NT2/D1 (cell line): Measurements from ENCODE around the gene IQSEC3.

Experiments used
- DNase-seq: peaks from one replicate; pipeline ENCODE4 v3.0.0-alpha.2; 2011; ENCODE audit warnings: low read depth, low spot score
- H3K27me3 ChIP-seq: 2 replicates; pipeline ENCODE4 v1.6.0; 2011; ENCODE audit warnings: mild to moderate bottlenecking; ENCODE audit not compliant: insufficient read length, insufficient read depth
- H3K36me3 ChIP-seq: 2 replicates; pipeline ENCODE4 v1.6.1; 2011; ENCODE audit warnings: mild to moderate bottlenecking, low read length, mixed read lengths; ENCODE audit not compliant: insufficient read depth, insufficient read length
- H3K4me1 ChIP-seq: 2 replicates; pipeline ENCODE4 v1.5.1; 2011; ENCODE audit not compliant: insufficient read depth, insufficient read length
- H3K4me3 ChIP-seq: 2 replicates; pipeline ENCODE4 v1.5.1; 2011; ENCODE audit warnings: low read depth; ENCODE audit not compliant: insufficient read length
- H3K9ac ChIP-seq: 2 replicates; pipeline ENCODE4 v1.6.0; 2011; ENCODE audit warnings: low read depth; ENCODE audit not compliant: insufficient read length
- H3K9me3 ChIP-seq: 2 replicates; pipeline ENCODE4 v1.5.1; 2011; ENCODE audit warnings: mild to moderate bottlenecking, low read length; ENCODE audit not compliant: insufficient read depth
- SUZ12 ChIP-seq: IDR thresholded peaks from 2 replicates; pipeline ENCODE4 v1.6.1; 2011; ENCODE audit not compliant: insufficient read length, insufficient read depth; ENCODE audit errors: extremely low read depth
- YY1 ChIP-seq: IDR thresholded peaks from 2 replicates; pipeline ENCODE4 v1.6.1; 2011; ENCODE audit not compliant: insufficient read length, insufficient read depth
- ZNF274 ChIP-seq: IDR thresholded peaks from 2 replicates; pipeline ENCODE4 v1.6.1; 2011; ENCODE audit warnings: mild to moderate bottlenecking, low read depth, low read length

Gene IQSEC3

GRCh38 chr12:179885-180284 lies 113.3 kb downstream of the IQSEC3 start:
- H3K36me3 ChIP-seq = no peaks in the 10 kb centered on the region
- TF ChIP-seq YY1 (no peak), ZNF274 (no peak), SUZ12 (no peak)
- no peak overlapping the region for H3K9ac ChIP-seq
- H3K27me3 ChIP-seq = no peaks in the 10 kb centered on the region
- DNase-seq = no peak
- H3K4me1 ChIP-seq = peaks cover 49% of the 10 kb centered on the region
- H3K4me3 ChIP-seq = no peak overlapping the region
- H3K9me3 ChIP-seq = no peaks in the 10 kb centered on the region

- DNase-seq = no peak
Measured at GRCh38 chr12:180445-180844, 113.9 kb downstream of the IQSEC3 start.

GRCh38 chr12:181921-182320 lies 115.4 kb downstream of the IQSEC3 start:
- no peak for DNase-seq
- H3K36me3 ChIP-seq = no peaks in the 10 kb centered on the region
- TF ChIP-seq YY1 = no peak
- TF ChIP-seq SUZ12 = no peak
- TF ChIP-seq ZNF274 = no peak
- peaks cover 33% of the 10 kb centered on the region for H3K4me1 ChIP-seq
- peak overlapping the region; percentile 58 for H3K9ac ChIP-seq
- no peaks in the 10 kb centered on the region; the same call in 1 of the 2 replicates for H3K9me3 ChIP-seq
- peaks cover 8% of the 10 kb centered on the region for H3K27me3 ChIP-seq
- H3K4me3 ChIP-seq = no peak overlapping the region

More at GRCh38 chr12:180445-180844, 113.9 kb downstream of the IQSEC3 start:
- Histone ChIP-seq H3K4me1 (peaks cover 44% of the 10 kb centered on the region), H3K27me3 (peaks cover under 1% of the 10 kb centered on the region), H3K36me3 (no peaks in the 10 kb centered on the region), H3K9ac (no peak overlapping the region), H3K9me3 (no peaks in the 10 kb centered on the region), H3K4me3 (no peak overlapping the region)
- no peak for TF ChIP-seq ZNF274
- TF ChIP-seq YY1 = no peak
- no peak for TF ChIP-seq SUZ12

GRCh38 chr12:182381-182892 lies 115.9 kb downstream of the IQSEC3 start:
- Histone ChIP-seq H3K9ac (peak overlapping the region; percentile 58), H3K4me3 (no peak overlapping the region), H3K4me1 (peaks cover 30% of the 10 kb centered on the region), H3K27me3 (peaks cover 8% of the 10 kb centered on the region), H3K36me3 (no peaks in the 10 kb centered on the region), H3K9me3 (peaks cover 4% of the 10 kb centered on the region; the same call in 1 of the 2 replicates)
- no peak for DNase-seq
- TF ChIP-seq SUZ12 (no peak), YY1 (no peak)

- Histone ChIP-seq H3K27me3 (peaks cover 19% of the 10 kb centered on the region), H3K36me3 (no peaks in the 10 kb centered on the region)
- DNase-seq = no peak
Measured at GRCh38 chr12:184811-185575, 118.4 kb downstream of the IQSEC3 start.

GRCh38 chr12:185576-185955 lies 119.0 kb downstream of the IQSEC3 start:
- no peak for DNase-seq
- Histone ChIP-seq H3K27me3 (peaks cover 25% of the 10 kb centered on the region), H3K4me3 (no peak overlapping the region), H3K36me3 (no peaks in the 10 kb centered on the region), H3K9me3 (peaks cover 7% of the 10 kb centered on the region; the same call in 1 of the 2 replicates), H3K9ac (no peak overlapping the region), H3K4me1 (peaks cover 18% of the 10 kb centered on the region)
- no peak for TF ChIP-seq ZNF274
- no peak for TF ChIP-seq SUZ12
- TF ChIP-seq YY1 = no peak

More at GRCh38 chr12:184811-185575, 118.4 kb downstream of the IQSEC3 start:
- Histone ChIP-seq H3K9ac (no peak overlapping the region), H3K4me3 (no peak overlapping the region), H3K4me1 (peaks cover 19% of the 10 kb centered on the region), H3K9me3 (peaks cover 7% of the 10 kb centered on the region; the same call in 1 of the 2 replicates)
- no peak for TF ChIP-seq ZNF274
- TF ChIP-seq YY1 = no peak
- TF ChIP-seq SUZ12 = no peak

GRCh38 chr12:186006-186625 lies 119.5 kb downstream of the IQSEC3 start:
- Histone ChIP-seq H3K36me3 (no peaks in the 10 kb centered on the region), H3K27me3 (peaks cover 30% of the 10 kb centered on the region), H3K4me3 (no peak overlapping the region), H3K4me1 (peaks cover 18% of the 10 kb centered on the region), H3K9ac (no peak overlapping the region), H3K9me3 (peaks cover 7% of the 10 kb centered on the region; the same call in 1 of the 2 replicates)
- TF ChIP-seq ZNF274 (no peak), SUZ12 (no peak), YY1 (no peak)
- DNase-seq = no peak
